NCI-H2107 (cell line): Measurements from ENCODE around the gene B4GALNT3.

Experiments
- DNase-seq: peaks from one replicate; lab custom pipeline; 2025; lab: John Stamatoyannopoulos, UW

Gene B4GALNT3

DNA sequence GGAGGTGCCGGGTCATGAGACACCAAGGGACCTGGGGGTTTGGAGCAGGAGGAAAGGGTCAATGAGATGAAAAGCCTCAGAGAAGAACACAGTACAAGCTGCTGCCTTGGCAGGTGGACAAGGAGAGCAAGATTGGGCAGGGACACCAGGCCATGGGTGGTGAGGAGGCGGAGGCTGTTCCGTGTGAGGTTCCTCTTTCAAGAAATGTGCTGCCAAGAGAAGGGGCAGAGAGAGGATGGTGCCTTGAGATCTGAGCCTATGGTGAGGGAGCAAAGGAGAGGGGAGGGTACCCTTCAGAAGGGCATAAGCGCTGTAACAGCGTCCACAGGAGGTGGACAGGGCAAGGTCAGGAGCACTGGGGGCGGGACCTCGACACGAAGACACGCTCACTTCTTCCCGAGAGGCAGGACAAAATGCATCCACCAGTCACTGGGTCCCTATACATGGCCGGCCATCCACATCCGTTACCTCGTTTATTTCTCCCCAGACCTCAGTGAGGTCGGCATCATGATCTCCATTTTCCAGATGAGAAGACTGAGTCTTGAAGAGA, 100.2 kb downstream of the B4GALNT3 start:
- no peak for DNase-seq

DNA sequence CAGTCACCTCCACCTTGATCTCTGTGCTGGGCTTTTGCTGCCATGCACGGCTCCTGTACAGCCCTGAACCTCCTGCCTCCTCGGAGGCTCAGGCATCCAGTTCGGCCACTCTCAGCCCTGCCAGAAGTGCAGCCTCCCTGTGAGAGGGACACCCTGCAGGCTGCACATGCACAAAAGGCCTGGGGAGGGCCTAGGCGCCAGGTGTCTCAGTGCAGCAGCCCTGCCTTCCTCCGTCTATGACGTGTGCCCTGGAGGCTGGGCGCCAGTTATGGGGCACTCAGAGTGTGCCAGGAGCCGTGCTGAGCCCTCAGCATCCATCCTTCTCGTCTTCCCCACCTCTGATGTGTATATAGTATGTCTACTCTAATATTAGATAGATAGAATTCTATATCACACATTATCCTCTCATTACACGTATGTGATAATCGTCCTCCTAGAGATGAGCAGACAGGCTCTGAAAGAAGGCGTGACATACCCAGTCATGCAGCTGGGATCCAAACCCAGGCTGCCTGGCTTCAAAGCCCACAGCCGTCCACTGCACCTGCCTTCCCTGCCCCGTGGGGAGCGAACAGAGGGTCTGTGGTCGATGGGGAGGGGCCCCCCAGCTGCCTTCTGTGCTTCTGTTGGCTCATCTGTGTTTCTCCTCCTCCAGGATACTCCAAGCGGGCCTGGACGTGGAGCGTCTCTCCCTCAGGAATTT, 101.1 kb downstream of the B4GALNT3 start:
- peak; percentile 41 for DNase-seq

DNA sequence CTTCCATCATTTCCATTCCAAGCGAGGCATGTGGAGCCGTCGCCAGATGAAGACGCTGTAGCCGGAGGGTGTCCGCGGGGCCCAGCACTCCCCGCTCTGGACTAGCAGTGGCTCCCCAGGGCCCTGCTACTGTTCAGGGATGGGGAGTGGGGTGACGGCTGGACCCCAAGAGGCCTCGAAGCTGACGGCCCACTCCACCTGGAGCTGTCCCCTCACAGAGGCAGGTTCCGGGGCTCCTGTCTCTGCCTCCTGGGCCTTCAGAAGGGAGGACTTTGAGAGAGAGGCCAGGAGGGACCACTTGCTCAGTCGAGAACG, 101.6 kb downstream of the B4GALNT3 start:
- no peak for DNase-seq

DNA sequence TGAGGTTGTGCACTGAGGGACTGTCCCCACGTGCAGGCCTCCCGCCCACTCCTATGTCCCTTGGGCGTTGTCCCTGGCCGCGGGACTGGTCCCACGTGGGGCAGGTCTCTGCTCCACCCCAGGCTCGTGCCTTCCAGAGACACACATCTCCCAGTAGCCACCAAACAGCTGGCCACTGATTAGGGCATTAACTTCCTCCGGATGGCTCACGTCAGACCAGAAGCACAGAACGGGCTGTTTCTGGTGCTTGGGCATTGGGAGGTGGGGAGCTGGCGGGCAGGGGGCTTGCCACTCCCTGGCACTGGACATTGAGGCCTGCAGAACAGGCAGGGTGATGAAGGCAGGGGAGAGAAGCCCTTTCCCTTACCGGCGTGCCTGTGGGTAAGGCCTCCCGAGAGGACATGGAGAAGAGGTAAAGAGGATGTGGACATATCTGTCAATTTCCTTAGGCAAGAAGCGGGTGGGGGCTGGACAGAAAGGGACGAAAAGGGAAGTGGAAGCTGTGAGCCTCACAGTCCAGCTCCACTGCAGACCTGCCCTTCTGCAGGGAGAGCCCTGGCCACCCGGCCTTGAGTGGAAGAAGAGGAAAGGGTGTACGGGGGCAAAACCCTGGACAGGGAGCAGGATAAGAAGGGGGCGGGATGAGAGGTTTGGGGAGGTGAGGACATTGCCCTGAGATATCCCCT, 102.3 kb downstream of the B4GALNT3 start:
- no peak for DNase-seq

DNA sequence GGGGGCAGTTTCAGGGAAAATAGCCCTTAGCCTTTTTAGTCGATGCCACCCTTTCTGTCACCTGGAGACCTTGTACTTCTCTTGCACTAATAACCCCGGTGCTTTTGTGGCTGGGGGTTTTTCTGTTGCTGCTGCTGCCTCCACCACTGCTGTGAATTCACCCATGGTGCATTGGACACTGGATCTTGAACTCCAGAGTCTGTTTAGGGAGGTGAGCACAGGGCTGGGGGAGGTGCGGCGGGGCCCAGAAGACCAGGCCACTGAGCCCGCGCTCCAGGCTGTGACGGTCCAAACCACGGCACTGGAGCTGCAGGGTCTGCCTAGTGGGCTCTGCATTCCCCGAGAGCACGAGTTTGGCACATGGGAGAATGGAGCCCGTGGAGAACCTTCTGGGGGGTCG, 102.9 kb downstream of the B4GALNT3 start:
- DNase-seq, result no peak

DNA sequence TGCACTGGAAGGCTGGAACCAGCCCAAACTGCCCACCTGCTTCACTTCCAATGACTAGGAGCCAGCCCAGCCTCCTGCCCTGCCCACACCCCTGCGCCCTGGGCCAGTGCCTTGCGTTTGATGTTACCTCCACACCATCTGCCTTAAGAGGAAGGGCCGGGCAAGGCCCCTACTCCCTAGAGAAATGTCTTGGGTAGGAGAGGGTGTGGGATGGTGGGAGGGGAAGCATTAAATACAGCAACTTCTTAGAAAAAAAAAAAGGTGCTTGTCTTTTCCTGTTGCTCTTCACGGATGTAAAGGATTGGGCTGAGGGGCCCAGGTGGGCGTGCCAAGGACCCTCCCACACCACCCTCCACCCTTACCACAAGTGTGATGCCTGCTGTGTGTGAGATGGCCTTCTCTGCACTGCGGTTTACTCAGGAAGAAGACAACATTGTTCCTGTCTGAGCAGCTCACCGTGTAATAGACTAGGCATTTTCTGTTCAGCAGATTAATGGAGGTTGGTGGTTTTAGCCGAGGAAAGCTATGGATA, 103.6 kb downstream of the B4GALNT3 start:
- no peak for DNase-seq

DNA sequence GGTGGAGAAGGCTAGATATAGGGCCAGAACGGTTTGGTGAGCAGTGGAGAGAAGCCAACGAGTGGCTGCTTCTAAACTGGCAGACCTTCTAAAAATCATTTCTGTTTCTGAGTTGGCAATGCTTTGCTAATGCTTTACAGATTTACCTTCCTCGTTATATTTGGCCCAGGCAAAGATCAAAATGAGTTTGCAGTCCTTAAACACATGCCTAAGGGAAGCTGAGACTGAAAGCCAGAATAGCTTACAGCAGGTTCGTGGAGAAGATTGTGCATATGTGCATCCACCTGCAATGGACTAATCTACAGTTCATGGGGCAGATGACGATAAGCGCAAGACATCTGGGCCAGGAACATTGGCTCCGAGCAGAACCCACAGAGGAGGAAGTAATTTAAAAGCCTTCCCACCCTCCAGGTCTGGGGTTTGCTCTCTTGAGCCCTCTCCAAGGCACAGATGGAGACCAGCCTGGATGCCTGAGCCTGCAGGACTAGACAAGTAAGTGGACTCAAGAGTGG, 104.1 kb downstream of the B4GALNT3 start:
- no peak for DNase-seq

DNA sequence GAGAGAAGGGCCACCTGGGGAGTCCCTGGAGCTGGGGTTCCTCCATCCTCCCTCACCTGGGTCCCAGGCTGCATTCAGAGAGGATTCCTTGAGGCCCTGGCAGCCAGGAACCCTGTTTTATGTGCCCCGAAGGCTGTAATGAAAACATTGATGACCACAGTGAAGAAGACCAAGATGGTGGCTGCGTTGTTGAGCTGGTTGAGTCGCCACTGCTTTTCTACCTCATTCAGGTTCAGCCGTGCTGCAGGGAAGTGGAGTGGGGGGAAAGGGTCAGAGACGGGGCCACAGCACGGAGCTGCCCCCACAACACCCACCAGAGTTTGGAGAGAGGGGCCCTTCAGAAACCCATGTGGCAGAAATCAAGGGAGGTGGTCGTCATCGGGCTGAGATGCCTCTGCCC, 105.4 kb downstream of the B4GALNT3 start:
- DNase-seq, result no peak

DNA sequence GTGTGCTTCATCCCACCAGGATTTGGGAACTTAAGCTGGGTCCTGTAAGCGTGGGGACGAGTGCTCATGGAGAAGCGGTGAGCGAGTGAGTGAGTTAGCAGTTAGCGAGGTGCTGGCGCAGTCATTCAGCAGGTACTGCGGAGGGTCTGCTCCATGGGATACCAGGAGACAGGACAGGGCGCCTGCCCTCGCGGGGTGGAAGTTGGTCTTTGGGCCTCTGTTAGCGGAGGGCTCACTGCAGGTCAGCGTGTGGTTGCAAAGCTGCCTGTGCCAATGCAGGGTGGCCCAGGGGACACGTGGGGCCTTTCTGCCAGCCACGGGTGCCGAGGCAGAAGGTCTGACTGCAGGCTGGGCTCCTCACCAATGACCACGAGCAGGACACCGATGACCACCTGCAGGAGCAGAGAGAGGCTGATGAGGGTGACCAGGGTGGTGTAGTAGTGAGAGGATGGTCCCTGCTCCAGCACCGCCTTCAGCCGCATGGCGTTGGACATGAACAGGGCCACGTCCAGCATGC, 105.9 kb downstream of the B4GALNT3 start:
- no peak for DNase-seq

DNA sequence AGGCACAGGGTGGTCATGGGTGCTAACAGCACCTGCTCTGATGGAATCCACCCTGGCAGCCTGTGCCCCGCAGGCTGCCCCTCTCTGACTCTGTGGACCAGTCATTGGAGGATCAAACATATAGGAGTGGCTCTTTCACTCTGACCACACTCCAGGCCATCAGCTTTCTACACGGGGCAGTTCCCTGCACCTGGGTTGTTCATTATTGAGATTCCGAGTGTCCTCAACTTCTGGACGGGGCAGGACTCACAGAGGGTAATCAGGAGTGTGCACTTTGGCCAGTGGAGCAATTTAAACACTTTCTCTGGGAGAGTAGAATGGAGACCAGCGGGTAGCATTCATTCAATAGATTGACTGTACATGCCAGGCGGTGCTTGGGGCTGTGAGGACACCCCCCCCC, 108.7 kb downstream of the B4GALNT3 start:
- DNase-seq, result no peak

DNA sequence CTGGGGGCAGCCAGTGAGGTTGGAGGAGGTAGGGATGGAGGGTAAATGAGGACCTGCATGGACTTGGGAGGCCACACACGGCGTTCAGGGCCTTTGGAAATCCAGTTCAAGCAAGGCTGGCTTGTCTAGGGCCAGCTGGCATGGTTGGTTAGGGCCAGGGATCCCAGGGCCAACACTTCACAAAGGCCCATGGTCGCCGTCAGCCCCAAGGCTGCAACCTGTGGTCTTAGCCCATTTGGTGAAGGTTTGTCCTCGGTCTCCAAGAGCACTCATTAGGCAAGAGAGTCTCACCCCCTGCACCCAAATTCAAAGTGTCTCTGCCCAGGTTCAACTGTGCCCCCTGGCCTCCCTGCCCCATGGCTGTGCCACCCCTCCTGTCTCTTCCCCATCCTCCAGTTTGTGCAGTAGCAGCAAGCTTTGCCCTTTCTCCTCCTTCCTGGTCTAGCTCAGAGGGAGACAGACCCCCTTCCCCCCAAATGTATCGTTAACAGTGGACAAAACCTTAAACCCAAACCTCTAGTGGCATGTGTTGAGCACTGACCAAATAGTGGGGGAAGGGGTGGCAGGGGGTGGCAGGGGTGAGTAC, 109.4 kb downstream of the B4GALNT3 start:
- DNase-seq, result no peak

DNA sequence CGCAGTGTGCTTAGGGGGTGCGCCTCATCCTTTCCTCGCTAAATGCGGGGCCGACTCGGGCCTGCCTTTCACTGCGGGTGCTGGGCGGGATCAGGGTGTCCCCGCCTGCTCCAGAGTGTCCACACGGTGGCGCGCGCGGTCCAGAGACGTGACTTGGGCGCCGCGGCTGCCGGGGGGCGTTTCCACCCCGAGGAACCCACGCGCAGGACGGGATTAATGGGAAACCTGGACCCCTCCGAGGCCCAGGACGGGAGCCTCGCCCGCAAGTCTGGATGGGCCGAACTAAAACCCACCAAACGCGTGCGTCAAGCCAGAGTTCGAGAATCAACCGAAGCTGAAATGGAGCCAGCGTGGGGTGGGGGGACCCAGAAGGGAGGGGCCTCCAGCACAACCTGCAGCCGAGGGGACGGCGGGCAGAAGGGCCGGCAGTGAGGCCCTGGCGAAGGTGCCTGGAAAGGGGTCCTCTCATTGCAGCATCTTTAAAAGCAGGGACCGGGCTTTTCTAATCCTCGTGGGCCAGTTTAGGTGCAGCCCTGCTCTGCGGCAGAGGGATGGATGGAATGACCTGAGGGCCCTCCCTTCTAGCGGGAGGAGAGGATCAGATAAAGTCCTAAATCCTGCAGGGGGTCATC, 110.2 kb downstream of the B4GALNT3 start:
- DNase-seq, result peak; percentile 68

DNA sequence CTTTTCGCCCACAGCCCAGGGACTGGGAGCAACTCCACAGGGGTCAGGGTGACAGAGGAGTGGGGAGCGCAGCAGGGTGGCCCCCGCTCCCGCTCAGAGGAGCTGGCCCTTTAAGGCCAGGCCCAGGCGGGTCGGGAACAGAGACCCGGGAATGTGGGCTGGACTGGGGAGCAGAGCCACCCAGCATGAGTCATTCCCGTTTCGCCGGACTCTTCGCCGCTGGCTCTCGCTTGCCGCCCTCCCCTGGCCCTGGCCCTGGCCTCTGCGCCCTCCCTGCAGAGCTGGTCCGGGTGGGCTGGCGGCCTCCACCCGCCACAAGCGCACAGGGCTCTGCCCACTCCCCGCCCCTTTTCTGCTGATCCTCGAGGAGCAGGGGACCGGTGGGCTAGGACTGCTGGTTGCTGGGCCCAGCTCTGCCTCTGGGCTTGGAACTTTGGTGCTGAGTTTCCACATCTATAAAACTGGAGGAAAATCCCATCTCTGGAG, 110.7 kb downstream of the B4GALNT3 start:
- DNase-seq, result no peak

DNA sequence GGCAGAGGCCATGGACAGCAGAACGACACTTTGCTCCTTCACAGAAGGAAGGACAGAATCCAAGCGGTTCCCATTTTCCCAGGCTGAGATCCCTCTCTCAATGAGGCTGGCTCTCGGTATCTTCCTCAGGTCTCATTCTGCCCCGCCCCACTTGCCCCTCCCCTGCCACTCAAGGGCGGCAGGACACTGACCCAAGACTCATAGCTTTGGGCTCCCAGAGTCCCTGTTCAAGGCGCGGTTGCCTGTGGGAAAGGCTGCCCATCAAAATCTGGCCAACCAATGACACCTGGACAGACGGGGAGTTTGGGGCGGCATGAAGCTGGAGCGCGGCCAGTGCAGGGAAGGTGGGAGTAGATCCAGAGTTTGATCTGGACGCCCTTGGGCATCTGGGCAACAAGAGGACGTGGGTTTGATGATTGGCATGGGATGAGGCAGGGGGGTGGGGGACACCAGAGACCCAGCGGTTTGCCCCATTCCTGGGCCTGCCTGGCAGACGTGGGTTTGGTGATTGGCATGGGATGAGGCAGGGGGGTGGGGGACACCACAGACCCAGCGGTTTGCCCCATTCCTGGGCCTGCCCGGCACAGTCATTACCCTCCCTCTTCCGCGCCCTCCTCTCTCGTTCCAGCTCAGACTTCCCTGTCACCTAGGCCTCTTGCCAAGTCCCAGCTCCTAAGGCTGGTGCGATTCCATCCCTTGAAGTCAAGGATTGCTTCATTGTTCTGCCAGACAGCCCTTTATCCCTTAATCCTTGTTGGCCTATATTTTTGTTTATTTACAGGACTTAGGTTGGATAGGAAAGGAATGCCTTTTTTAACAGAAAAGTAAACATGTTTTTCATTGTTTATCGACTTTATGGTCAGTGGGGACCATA, 111.4 kb downstream of the B4GALNT3 start:
- DNase-seq, result no peak

DNA sequence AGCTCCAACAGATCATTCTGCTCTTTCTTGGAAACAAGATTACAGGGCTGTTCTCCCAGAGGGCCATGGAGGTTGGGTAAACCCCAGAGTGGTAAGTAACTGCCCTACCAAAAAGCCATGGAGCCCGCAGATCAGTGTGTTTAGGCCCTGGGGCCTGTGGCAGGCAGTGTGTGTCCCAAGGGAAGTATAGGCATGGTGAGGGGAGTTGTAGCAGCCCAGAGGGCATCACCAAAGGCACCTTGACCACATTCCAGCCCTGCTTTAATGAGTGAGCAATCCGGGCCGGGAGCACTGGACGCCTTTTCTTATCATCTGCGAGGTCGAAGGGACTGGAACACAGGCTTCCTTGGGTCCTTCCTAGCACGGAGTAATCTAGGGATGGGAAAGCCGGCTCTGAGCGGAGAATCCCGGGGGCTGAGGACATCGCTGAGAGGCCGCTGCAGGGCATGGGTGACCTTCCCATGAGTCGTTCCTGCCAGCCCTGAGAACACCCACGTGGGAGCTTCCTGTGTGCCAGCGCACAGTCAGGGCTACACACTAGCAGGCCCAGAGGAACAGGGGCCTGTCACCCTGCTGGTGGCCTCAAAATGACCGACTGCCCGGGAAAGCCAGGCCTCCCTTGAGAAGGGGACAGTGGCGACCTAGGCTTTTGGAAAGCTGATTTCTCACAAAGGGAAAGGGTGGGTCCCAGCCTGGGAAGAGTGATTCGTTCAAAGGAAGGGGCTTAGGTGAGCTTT, 112.2 kb downstream of the B4GALNT3 start:
- DNase-seq, result no peak

DNA sequence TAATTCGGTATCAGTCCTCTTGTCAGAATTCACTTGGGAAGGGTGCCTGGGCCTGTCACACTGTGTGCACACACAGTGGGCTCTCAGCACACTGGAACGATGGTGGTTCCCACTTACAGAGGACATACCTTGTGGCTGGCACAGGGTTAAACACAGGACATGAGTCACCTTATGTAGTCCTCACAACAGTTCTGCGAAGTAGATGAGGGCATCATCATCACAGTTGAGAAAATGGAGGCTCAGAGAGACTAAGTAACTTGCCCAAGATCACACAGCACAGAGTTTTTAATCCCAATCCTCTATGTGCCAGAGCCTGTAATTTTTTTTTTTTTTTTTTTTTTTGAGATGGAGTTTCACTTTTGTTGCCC, 112.8 kb downstream of the B4GALNT3 start:
- DNase-seq, result no peak

DNA sequence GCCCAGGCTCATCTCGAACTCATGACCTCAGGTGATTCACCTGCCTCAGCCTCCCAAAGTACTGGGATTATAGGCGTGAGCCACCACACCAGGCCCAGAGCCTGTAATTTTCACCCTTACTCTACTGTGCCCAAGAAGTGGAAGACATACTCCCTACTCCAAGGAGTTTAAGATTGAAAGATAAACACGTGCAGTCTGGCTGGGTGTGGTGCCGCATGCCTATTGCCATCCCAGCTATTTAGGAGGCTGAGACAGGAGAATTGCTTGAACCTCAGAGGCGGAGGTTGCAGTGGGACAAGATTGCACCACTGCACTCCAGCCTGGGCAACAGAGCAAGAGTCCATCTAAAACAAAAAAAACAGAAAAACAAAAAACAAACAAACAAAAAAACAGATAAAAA, 113.5 kb downstream of the B4GALNT3 start:
- DNase-seq, result no peak

DNA sequence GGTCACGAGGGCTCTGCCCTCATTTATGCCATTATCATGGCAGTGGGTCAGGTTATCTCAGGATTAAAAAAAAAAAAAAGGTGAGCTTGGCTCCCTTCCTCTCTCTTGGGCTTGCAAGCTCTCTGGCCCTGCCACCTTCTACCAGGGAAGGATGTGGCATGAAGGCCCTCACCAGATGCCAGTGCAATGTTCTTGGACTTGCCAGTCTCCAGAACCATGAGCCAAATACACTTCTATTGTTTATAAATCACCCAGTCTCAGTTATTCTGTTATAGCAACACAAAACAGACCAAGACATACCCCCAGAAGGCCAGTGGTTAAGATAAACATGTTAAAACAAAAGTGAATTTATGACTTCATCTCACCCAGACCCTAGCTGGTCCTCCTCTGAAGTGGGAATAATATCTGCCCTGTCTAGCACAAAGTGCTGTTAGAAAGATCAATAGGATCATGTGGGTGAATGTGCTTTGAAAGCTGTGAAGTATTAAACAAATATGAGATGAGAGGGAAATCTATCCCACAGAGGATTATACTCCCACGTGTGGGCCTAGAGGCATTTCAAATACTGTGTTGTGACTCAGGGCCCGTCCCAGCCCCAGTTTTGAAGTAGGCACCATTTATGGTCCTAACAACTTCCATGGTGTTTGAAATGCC, 114.9 kb downstream of the B4GALNT3 start:
- no peak for DNase-seq

DNA sequence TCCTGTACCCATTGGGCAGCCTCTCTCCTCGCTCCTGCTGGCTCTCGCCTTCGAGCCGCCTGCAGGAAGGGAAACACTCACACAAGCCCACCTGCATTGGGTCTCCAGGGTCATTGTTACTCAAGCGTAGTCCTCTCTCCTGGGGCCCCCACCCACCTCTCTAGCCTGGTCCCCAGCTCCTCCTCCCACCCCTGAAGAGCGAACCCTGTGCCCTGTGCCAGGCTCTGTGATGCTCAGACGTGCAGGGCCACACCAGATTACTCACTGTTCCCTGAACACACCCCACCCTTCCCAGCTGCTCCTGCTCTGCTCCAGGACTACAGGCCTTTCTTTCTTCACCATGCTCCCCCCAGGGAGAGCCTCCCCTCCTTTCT, 115.4 kb downstream of the B4GALNT3 start:
- no peak for DNase-seq
